Sigmoid colon (tissue), 7 donors: Measurements from ENCODE around the gene ATOH8. TPM values are rescaled to one million over a fixed set of nuclear protein-coding genes. Genes with fewer than 3 reads are reported as not detected.
A peak's percentile ranks its signal among the peaks of the same experiment; 100 is the strongest.

ENCODE experiments used
- DNase-seq: peaks from one replicate; pipeline ENCODE4 v3.0.0-alpha.2; 2019
- H3K27ac ChIP-seq, 4 donors: fragments of 200-600 bp; sonication (generic); one replicate each; pipeline ENCODE4 v1.5.1; 2016 to 2019; ENCODE audit warnings: mild to moderate bottlenecking in 1 of 4
- H3K27me3 ChIP-seq, 3 donors: fragments of 200-600 bp; sonication (generic); one replicate each; pipeline ENCODE4 v1.5.1; 2019; ENCODE audit warnings: mild to moderate bottlenecking in 1 of 3
- H3K36me3 ChIP-seq, 4 donors: fragments of 200-600 bp; sonication (generic); one replicate each; pipeline ENCODE4 v1.5.1; 2016 to 2019
- H3K4me1 ChIP-seq, 4 donors: fragments of 200-600 bp; sonication (generic); one replicate each; pipeline ENCODE4 v1.5.1; 2017 to 2019
- H3K4me3 ChIP-seq, 4 donors: fragments of 200-600 bp; sonication (generic); one replicate each; pipeline ENCODE4 v1.5.1; 2017 to 2019; ENCODE audit warnings: mild to moderate bottlenecking in 2 of 4, moderate library complexity in 1 of 4
- H3K9me3 ChIP-seq, 4 donors: fragments of 200-600 bp in 3 of 4; sonication (generic) in 3 of 4; one replicate each; pipeline versions ENCODE4 v1.5.1 to v1.6.1; 2013 to 2019
- EP300 ChIP-seq, 4 donors: sonication (generic); formaldehyde crosslinking; IDR thresholded peaks; one replicate each; pipeline ENCODE4 v1.6.1; 2017; ENCODE audit warnings: antibody characterized with exemption in 4 of 4
- POLR2A ChIP-seq, 2 donors: fragments of 450-650 bp; IDR thresholded peaks; one replicate each; pipeline ENCODE4 v1.6.1; 2016; ENCODE audit warnings: antibody characterized with exemption in 2 of 2, mild to moderate bottlenecking in 2 of 2, moderate library complexity in 2 of 2
- POLR2AphosphoS5 ChIP-seq, 4 donors: sonication (generic); formaldehyde crosslinking; IDR thresholded peaks; one replicate each; pipeline ENCODE4 v1.6.1; 2017; ENCODE audit warnings: antibody characterized with exemption in 4 of 4
- WGBS, 2 donors: extraction: QIAGEN DNeasy Blood & Tissue Kit; methylation state at CpG; one replicate each; pipeline ENCODE4 v1.1.7; 2013; 5-methylcytosine and 5-hydroxymethylcytosine counted together
- intact Hi-C: fragments of 100-400 bp; cut with DNase I; formaldehyde crosslinking; loops from one replicate; pipeline ENCODE4 v1.15.1; 2023
- polyA plus RNA-seq, 3 donors: library from polyadenylated mRNA; stranded (reverse); fragments of 200-250 nt; gene quantifications; one replicate each; pipeline ENCODE4 v1.2.3, GENCODE V29; 2013
- total RNA-seq, 4 donors: library from RNA; depleted of rRNA; stranded (reverse); fragments of >200 nt; gene quantifications; one replicate each; pipeline ENCODE4 v1.1.0, GENCODE V29; 2016
- TF ChIP-seq, protein P1 (sequence below), 4 experiments: fragments of 450-650 bp in 3 of 4; fragments of 200-600 bp in 1 of 4; IDR thresholded peaks; one replicate each; pipeline ENCODE4 v1.5.1; 2016 to 2019; ENCODE audit warnings: antibody characterized with exemption in 4 of 4, mild to moderate bottlenecking in 3 of 4, moderate library complexity in 2 of 4
- donor health status: healthy with polysubstance abuse.
- donor health status: Bipolar disorder and iron deficiency.
- donor health status: healthy.

Gene ATOH8
- total and polyA plus RNA-seq, 7 donors: 1.6 to 20.6 (median 12.4) TPM

DNA sequence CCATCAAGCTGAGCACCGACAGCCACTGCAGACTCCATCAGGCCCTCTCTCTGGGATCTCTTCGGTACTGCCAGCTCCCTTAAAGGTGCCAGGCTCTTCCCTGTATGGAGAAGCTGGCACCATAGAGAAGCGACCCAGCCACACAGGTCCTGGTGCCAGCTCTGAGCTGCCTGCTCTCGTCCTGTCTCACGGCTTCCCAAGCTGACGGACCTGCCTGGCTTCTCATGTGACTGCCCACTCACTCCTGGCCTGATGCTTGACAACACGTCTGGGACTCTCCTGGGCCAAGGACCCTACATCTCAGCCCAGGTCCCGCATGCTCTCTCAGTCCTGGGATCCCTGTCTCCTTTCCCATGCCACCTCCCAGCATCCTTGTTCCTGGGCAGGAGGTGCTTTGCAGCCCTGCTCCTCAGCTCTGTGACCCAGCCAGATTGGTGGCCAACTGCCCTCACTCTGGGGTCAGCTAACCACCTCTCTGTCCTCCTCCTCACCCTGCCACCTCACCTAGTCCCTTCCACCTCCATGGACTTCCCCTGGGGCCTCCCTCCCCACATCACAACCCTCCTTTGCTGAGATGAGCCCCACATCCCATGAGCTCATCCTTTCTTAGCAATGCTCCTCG is 12.5 kb upstream of the ATOH8 start:
- DNase-seq: no peak
- TF ChIP-seq, protein P1, sequence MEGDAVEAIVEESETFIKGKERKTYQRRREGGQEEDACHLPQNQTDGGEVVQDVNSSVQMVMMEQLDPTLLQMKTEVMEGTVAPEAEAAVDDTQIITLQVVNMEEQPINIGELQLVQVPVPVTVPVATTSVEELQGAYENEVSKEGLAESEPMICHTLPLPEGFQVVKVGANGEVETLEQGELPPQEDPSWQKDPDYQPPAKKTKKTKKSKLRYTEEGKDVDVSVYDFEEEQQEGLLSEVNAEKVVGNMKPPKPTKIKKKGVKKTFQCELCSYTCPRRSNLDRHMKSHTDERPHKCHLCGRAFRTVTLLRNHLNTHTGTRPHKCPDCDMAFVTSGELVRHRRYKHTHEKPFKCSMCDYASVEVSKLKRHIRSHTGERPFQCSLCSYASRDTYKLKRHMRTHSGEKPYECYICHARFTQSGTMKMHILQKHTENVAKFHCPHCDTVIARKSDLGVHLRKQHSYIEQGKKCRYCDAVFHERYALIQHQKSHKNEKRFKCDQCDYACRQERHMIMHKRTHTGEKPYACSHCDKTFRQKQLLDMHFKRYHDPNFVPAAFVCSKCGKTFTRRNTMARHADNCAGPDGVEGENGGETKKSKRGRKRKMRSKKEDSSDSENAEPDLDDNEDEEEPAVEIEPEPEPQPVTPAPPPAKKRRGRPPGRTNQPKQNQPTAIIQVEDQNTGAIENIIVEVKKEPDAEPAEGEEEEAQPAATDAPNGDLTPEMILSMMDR (IDR thresholded peaks at IDR 0.05): no peak
- TF ChIP-seq POLR2A (IDR thresholded peaks at IDR 0.05) (no peak), EP300 (IDR thresholded peaks at IDR 0.05) (no peak), POLR2AphosphoS5 (IDR thresholded peaks at IDR 0.05) (no peak)
- H3K36me3 ChIP-seq: no peaks in the 10 kb centered on the region
- peaks cover 0 to 76% (median 74%) of the 10 kb centered on the region in 4 donors for H3K4me1 ChIP-seq
- no peaks in the 10 kb centered on the region for H3K9me3 ChIP-seq
- 87 to 89% methylated on average over 9 of the region's 9 CpGs for WGBS, 2 donors
- intact Hi-C loops: no loop called here
- H3K4me3 ChIP-seq: no peak overlapping the region
- no peaks in the 10 kb centered on the region for H3K27me3 ChIP-seq
- peak overlapping the region; percentile 77 to 91 (median 85) for H3K27ac ChIP-seq

DNA sequence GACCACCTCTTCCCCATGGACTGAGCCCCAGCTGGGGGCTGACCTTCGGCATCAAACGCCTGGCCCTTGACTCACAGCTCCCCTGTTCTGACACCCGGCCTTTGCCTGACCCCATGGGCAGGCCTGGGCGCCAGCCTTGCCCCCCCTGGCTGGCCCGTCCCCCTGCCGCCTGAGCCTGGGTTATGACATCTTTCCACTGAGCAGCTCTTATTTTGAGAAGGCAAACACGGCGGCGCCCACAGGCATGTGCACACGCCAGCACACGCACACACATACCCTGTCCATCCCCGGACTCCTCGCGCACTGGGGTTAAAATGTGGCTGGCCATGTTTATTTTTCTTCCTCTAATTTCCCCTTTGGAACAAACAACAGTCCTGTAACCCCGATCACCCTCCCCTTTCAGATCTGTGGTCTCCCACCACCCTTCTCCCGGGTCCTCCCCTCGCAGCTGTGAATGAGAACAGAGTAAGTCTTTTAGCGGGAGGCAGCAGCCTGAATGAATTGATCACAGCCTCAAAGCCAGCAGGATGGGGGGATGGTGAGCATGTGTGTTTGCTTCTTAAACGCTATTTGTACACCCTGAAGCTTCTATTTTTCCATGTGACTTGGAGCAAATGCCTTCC is 11.8 kb upstream of the ATOH8 start:
- no peak overlapping the region for H3K4me3 ChIP-seq
- peak; percentile 90 for DNase-seq
- no peak for TF ChIP-seq POLR2A (IDR thresholded peaks at IDR 0.05)
- peak; percentile 47 to 76 (median 68) for TF ChIP-seq POLR2AphosphoS5 (IDR thresholded peaks at IDR 0.05)
- TF ChIP-seq, protein P1 (IDR thresholded peaks at IDR 0.05): no peak
- WGBS, 2 donors: 13 to 47% methylated on average over 19 of the region's 19 CpGs
- H3K27ac ChIP-seq: peak overlapping the region; percentile 77 to 91 (median 85)
- H3K27me3 ChIP-seq: no peaks in the 10 kb centered on the region
- no peaks in the 10 kb centered on the region for H3K36me3 ChIP-seq
- H3K4me1 ChIP-seq: peaks cover 0 to 72% (median 68%) of the 10 kb centered on the region in 4 donors
- H3K9me3 ChIP-seq: no peaks in the 10 kb centered on the region
- intact Hi-C loops: no loop called here

DNA sequence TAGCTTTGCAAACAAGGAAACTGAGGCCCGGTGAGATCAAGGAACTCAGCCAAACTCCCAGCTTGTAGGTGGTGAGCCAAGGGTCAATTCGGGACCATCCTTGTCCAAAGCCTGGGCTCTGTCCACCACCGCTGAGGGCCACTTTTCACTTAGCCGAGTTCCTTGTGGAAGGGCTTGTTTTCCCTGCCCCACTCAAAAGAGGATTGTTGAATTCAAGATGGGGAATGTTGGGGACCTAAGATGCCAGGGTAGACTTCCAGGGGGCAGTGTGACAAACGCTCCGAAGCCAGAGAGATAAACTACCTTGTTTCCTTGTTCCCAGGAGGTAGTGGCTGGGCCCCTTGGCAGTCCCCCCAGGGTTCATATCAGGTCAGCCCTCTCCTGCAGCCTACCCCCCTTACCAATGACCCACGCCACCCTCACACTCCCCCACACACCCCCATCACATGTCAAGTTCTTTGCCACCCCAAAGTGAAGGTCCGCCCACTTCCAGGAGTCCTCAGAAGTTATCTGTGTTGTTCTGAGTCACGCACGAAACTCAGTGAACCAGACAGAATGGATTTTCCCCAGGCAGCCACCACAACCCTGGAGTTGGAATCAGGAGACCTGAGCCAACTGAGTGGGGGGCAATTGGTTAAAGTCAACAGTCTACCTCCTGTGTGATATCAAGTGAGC is 10.3 kb upstream of the ATOH8 start:
- H3K27ac ChIP-seq: peak overlapping the region; percentile 77 to 91 (median 85)
- no peaks in the 10 kb centered on the region for H3K36me3 ChIP-seq
- no peaks in the 10 kb centered on the region for H3K27me3 ChIP-seq
- no peak for DNase-seq
- TF ChIP-seq POLR2AphosphoS5 (IDR thresholded peaks at IDR 0.05): no peak
- TF ChIP-seq POLR2A (IDR thresholded peaks at IDR 0.05): no peak
- no peak for TF ChIP-seq EP300 (IDR thresholded peaks at IDR 0.05)
- intact Hi-C loops: no loop called here
- peaks cover 0 to 65% (median 58%) of the 10 kb centered on the region in 4 donors for H3K4me1 ChIP-seq
- 58 to 74% methylated on average over 10 of the region's 10 CpGs for WGBS, 2 donors
- H3K4me3 ChIP-seq: no peak overlapping the region
- H3K9me3 ChIP-seq: no peaks in the 10 kb centered on the region

DNA sequence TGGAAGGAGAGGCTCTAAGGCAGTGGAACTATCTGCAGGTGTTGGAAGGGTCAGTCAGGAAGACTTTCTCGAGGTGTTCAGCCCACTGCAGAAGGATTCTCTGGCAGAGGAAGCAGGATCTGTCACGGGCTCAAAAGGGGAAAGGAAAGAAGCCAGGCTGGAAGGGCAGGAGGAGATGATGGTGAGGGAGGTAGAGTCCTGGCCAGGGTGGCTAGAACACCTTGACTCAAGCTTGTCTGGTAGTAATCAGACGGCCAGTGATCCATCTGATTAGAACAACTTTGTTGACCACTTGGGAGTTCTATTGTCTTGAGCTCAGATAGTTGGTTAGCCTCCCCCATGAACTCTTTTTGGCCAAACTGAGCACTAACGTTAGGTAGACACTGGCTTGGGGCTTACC is 9.7 kb upstream of the ATOH8 start:
- H3K27ac ChIP-seq: peak overlapping the region; percentile 77 to 91 (median 85)
- H3K36me3 ChIP-seq: no peaks in the 10 kb centered on the region
- peaks cover 0 to 71% (median 64%) of the 10 kb centered on the region in 4 donors for H3K4me1 ChIP-seq
- no peak for DNase-seq
- no peak overlapping the region for H3K4me3 ChIP-seq
- H3K27me3 ChIP-seq: no peaks in the 10 kb centered on the region
- no peaks in the 10 kb centered on the region for H3K9me3 ChIP-seq
- intact Hi-C loops: no loop called here
- 77 to 80% methylated on average over 4 of the region's 4 CpGs for WGBS, 2 donors
- no peak for TF ChIP-seq POLR2AphosphoS5 (IDR thresholded peaks at IDR 0.05)
- TF ChIP-seq EP300 (IDR thresholded peaks at IDR 0.05): no peak
- no peak for TF ChIP-seq POLR2A (IDR thresholded peaks at IDR 0.05)
- TF ChIP-seq, protein P1 (IDR thresholded peaks at IDR 0.05): no peak
